ENCODE results near the gene ABCA7.

ABCA7 gene

GRCh38 chr19:1089126-1089771 lies 49.3 kb downstream of the ABCA7 start:
- Histone ChIP-seq H3K4me3 (ENCODE audit: low read depth, low read length) (no peak overlapping the region), H3K9me3 (ENCODE audit: control insufficient read depth, low read length) (no peaks in the 10 kb centered on the region), H3K9ac (no peak overlapping the region), H2AFZ (no peak overlapping the region), H3K36me3 (ENCODE audit: control insufficient read depth, insufficient read depth, low read length) (no peaks in the 10 kb centered on the region), H3K27me3 (ENCODE audit: control insufficient read depth, insufficient read depth, low read length) (no peaks in the 10 kb centered on the region), H3K27ac (no peak overlapping the region), H3K4me1 (peaks cover 7% of the 10 kb centered on the region), H3K4me2 (ENCODE audit: low read length) (no peak overlapping the region), H3K79me2 (peaks cover 13% of the 10 kb centered on the region)
- TF ChIP-seq, protein P1, sequence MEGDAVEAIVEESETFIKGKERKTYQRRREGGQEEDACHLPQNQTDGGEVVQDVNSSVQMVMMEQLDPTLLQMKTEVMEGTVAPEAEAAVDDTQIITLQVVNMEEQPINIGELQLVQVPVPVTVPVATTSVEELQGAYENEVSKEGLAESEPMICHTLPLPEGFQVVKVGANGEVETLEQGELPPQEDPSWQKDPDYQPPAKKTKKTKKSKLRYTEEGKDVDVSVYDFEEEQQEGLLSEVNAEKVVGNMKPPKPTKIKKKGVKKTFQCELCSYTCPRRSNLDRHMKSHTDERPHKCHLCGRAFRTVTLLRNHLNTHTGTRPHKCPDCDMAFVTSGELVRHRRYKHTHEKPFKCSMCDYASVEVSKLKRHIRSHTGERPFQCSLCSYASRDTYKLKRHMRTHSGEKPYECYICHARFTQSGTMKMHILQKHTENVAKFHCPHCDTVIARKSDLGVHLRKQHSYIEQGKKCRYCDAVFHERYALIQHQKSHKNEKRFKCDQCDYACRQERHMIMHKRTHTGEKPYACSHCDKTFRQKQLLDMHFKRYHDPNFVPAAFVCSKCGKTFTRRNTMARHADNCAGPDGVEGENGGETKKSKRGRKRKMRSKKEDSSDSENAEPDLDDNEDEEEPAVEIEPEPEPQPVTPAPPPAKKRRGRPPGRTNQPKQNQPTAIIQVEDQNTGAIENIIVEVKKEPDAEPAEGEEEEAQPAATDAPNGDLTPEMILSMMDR (IDR thresholded peaks at IDR 0.05): no peak

DNA sequence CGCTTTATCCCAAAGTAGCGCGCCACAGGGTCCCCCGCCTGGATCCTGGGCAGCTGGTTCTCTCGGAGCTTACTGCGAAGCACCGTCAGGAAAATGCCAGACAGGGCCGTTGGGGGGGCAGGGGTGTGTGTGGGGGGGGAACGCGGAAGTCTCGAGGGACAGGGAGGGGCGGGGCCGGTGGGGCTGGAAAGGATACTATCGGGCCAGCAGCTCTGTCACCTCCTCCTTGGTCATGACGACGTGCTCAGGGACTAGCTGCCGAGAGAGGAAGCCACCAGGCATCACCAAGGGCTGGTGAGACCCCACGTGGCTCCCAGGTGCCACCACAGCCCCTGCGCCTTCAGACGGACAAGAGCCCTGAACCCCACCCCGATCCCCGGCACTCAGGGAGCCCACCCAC lies 50.0 kb downstream of the ABCA7 start:
- no peak overlapping the region for H3K27ac ChIP-seq

GRCh38 chr19:1090731-1091543 lies 51.0 kb downstream of the ABCA7 start:
- Histone ChIP-seq H3K9ac (no peak overlapping the region), H3K36me3 (ENCODE audit: control insufficient read depth, insufficient read depth, low read length) (no peaks in the 10 kb centered on the region), H2AFZ (no peak overlapping the region), H3K4me3 (ENCODE audit: low read depth, low read length) (no peak overlapping the region), H3K4me2 (ENCODE audit: low read length) (no peak overlapping the region), H3K9me3 (ENCODE audit: control insufficient read depth, low read length) (no peaks in the 10 kb centered on the region), H3K4me1 (peaks cover 12% of the 10 kb centered on the region), H3K27me3 (ENCODE audit: control insufficient read depth, insufficient read depth, low read length) (no peaks in the 10 kb centered on the region), H3K79me2 (peaks cover 25% of the 10 kb centered on the region), H3K27ac (no peak overlapping the region)
- TF ChIP-seq, protein P1 (IDR thresholded peaks at IDR 0.05): no peak

More for the DNA sequence above, 50.0 kb downstream of the ABCA7 start:
- H3K27me3 ChIP-seq (ENCODE audit: control insufficient read depth, insufficient read depth, low read length): no peaks in the 10 kb centered on the region
- no peak overlapping the region for H3K4me2 ChIP-seq (ENCODE audit: low read length)
- TF ChIP-seq, protein P1 (IDR thresholded peaks at IDR 0.05): no peak
- no peaks in the 10 kb centered on the region for H3K36me3 ChIP-seq (ENCODE audit: control insufficient read depth, insufficient read depth, low read length)
- peaks cover 18% of the 10 kb centered on the region for H3K79me2 ChIP-seq
- no peak overlapping the region for H3K4me3 ChIP-seq (ENCODE audit: low read depth, low read length)
- H3K9ac ChIP-seq: no peak overlapping the region
- peaks cover 8% of the 10 kb centered on the region for H3K4me1 ChIP-seq
- H3K9me3 ChIP-seq (ENCODE audit: control insufficient read depth, low read length): no peaks in the 10 kb centered on the region
- no peak overlapping the region for H2AFZ ChIP-seq

DNA sequence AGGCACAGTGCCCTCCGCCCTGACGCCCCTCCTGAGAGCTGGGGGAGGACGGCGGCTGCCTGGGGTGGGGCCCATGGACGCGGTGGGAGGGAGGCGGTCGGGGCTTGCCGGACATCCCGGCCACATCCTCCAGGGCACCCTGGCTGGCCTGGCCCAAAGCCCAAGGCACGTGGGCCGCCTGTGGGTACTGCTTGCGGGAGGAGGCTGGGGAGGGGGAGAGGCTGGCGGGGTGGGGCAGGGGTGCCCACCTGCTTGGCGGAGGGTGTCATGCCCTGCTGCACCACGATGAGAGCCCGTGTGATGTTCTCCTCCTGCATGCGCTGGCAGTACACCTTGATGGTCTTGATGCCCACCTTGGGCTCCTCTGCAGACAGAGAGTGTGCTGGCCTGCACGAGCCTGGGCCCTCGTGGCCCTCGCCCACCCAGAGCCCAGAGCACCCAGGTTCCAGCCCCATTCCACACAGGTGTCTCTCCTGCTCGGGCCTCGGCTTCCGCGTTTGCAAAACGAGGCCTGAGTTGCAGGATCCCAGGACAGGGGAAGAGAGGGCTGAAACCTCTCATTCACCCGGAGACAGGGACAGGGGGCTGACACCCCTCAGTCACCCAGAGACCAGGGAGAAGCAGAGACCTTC lies 51.8 kb downstream of the ABCA7 start:
- no peak overlapping the region for H3K9ac ChIP-seq
- TF ChIP-seq, protein P1 (IDR thresholded peaks at IDR 0.05): no peak
- peaks cover 12% of the 10 kb centered on the region for H3K4me1 ChIP-seq
- H3K27me3 ChIP-seq (ENCODE audit: control insufficient read depth, insufficient read depth, low read length): no peaks in the 10 kb centered on the region
- H3K27ac ChIP-seq: no peak overlapping the region
- peaks cover 25% of the 10 kb centered on the region for H3K79me2 ChIP-seq
- H3K9me3 ChIP-seq (ENCODE audit: control insufficient read depth, low read length): no peaks in the 10 kb centered on the region
- H3K4me3 ChIP-seq (ENCODE audit: low read depth, low read length): no peak overlapping the region
- no peak overlapping the region for H3K4me2 ChIP-seq (ENCODE audit: low read length)
- H3K36me3 ChIP-seq (ENCODE audit: control insufficient read depth, insufficient read depth, low read length): no peaks in the 10 kb centered on the region
- H2AFZ ChIP-seq: no peak overlapping the region
